BJ (cell line): ENCODE results near the gene CA12. TPM values are rescaled to one million over a fixed set of nuclear protein-coding genes. Genes with fewer than 3 reads are reported as not detected.

ENCODE experiments used
- CTCF ChIA-PET: fragments of 350-600 bp; formaldehyde crosslinking; extraction: SDS; loops from one replicate; lab custom pipeline; 2021; ENCODE audit warnings: antibody characterized with exemption, inconsistent platforms; lab: Yijun Ruan, JAX
- POLR2A ChIA-PET: fragments of 300-600 bp; sonication (Branson Sonifier 250); formaldehyde crosslinking; extraction: SDS; loops from one replicate; lab custom pipeline; 2021; ENCODE audit warnings: antibody characterized with exemption; lab: Charles Lee
- DNase-seq: peaks from one replicate; pipeline ENCODE4 v3.0.0-alpha.2; 2011; ENCODE audit warnings: low read depth
- H3K27me3 ChIP-seq: 2 replicates; pipeline ENCODE4 v1.6.0; 2011; ENCODE audit warnings: low read length; ENCODE audit not compliant: control insufficient read depth, insufficient read depth
- H3K36me3 ChIP-seq: 2 replicates; pipeline ENCODE4 v1.5.1; 2011; ENCODE audit warnings: low read length; ENCODE audit not compliant: control insufficient read depth, insufficient read depth
- H3K4me3 ChIP-seq: 2 replicates; pipeline ENCODE4 v1.5.1; 2011; ENCODE audit warnings: low read depth, mild to moderate bottlenecking, control low read depth, low read length
- polyA plus RNA-seq: library from polyadenylated mRNA; depleted of rRNA; stranded (reverse); fragments of >200 nt; gene quantifications from 2 replicates; pipeline ENCODE4 v1.2.3, GENCODE V29; 2011
- TF ChIP-seq, protein P1 (sequence below): IDR thresholded peaks from 2 replicates; pipeline ENCODE4 v1.5.1; 2011; ENCODE audit warnings: low read depth, mild to moderate bottlenecking, control low read depth, inconsistent platforms, low read length, moderate library complexity; ENCODE audit not compliant: insufficient read depth

The CA12 gene
- polyA plus RNA-seq, 1 experiment = 16.9 TPM

DNA sequence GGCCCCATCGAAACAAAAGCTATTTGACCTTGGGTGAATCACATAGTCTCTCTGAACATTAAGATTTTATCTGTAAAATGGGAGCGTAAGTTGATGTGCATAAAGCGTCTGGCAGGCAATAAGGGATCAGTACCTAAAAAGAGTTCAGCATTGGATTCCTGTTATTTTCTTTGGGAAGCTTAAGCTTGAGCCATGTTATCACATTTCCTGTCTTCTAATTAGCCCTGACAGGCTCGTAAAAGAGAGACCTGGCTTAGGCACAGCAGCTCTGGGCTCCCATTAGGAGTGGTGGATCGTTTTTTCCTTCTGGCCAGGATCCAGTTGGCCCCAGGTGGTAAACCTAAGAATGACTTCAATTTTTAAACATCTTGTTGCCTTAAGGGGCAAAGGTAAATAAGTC lies 26.0 kb upstream of the CA12 start:
- Histone ChIP-seq H3K4me3 (no peak overlapping the region), H3K27me3 (peaks cover 2% of the 10 kb centered on the region; the same call in 1 of the 2 replicates), H3K36me3 (no peaks in the 10 kb centered on the region)
- DNase-seq = no peak
- ChIA-PET CTCF (interaction anchor here (4.6 kb wide), 1 partner anchor 118 kb away, joined by 53 read pairs; no protein-coding TSS in a partner anchor), POLR2A (no interaction called here)
- TF ChIP-seq, protein P1, sequence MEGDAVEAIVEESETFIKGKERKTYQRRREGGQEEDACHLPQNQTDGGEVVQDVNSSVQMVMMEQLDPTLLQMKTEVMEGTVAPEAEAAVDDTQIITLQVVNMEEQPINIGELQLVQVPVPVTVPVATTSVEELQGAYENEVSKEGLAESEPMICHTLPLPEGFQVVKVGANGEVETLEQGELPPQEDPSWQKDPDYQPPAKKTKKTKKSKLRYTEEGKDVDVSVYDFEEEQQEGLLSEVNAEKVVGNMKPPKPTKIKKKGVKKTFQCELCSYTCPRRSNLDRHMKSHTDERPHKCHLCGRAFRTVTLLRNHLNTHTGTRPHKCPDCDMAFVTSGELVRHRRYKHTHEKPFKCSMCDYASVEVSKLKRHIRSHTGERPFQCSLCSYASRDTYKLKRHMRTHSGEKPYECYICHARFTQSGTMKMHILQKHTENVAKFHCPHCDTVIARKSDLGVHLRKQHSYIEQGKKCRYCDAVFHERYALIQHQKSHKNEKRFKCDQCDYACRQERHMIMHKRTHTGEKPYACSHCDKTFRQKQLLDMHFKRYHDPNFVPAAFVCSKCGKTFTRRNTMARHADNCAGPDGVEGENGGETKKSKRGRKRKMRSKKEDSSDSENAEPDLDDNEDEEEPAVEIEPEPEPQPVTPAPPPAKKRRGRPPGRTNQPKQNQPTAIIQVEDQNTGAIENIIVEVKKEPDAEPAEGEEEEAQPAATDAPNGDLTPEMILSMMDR = no peak

DNA sequence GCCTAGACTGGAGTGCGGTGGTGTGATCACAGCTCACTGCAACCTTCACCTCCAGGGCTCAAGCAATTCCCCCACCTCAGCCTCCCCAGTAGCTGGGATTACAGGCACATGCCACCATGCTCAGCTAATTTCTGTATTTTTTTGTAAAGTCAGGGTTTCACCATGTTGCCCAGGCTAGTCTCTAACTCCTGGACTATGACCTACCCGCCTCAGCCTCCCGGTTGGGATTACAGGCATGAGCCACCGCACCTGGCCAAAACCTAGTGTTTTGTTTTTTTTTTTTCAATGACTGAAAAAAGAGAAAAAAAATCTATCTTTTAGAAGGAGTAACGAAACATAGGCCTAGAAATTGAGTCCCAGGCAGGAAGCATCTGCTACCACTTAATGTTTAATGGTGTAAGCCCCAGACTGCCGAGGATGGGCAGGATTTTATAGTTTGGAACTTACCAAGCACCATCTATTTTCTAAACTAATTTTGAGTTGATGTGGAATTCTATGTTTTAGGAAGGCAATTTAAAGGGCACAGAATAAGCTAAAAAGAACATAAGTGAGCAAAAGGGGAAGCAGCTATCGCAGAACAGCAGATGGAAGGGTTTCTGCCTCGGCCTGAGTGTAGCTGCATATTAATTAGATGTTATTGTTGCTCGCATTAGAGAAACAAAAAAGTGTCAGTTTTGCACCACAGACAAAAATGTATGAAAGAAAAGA lies 24.2 kb upstream of the CA12 start:
- CTCF ChIA-PET = interaction anchor here (0.9 to 4.6 kb wide), 3 partner anchors 8 to 116 kb away, joined by 3 to 53 read pairs (median 11); no protein-coding TSS in a partner anchor
- no peaks in the 10 kb centered on the region for H3K27me3 ChIP-seq
- no peak overlapping the region for H3K4me3 ChIP-seq
- TF ChIP-seq, protein P1 = no peak
- DNase-seq = no peak
- POLR2A ChIA-PET = no interaction called here
- H3K36me3 ChIP-seq = no peaks in the 10 kb centered on the region

DNA sequence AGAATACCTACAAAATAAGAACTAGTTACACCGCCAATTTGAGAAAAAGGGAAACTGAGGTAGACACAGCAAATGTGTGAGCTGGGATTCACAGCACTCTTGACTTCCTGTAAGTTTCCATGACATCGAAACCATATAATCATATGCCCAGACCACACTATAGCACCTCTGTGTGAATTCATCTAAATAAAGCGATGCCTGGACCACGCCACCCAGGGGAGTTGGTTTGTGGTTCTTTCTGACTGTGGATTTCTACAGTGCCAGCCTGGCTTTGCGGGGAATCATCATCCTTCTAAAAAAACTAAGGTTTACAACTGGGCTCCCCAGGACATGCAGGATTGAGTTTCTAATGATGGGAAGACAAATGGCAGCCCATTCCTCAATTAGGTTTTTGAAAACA lies 23.5 kb upstream of the CA12 start:
- POLR2A ChIA-PET = interaction anchor here (0.7 kb wide), 1 partner anchor 727 kb away, joined by 4 read pairs; no protein-coding TSS in a partner anchor

DNA sequence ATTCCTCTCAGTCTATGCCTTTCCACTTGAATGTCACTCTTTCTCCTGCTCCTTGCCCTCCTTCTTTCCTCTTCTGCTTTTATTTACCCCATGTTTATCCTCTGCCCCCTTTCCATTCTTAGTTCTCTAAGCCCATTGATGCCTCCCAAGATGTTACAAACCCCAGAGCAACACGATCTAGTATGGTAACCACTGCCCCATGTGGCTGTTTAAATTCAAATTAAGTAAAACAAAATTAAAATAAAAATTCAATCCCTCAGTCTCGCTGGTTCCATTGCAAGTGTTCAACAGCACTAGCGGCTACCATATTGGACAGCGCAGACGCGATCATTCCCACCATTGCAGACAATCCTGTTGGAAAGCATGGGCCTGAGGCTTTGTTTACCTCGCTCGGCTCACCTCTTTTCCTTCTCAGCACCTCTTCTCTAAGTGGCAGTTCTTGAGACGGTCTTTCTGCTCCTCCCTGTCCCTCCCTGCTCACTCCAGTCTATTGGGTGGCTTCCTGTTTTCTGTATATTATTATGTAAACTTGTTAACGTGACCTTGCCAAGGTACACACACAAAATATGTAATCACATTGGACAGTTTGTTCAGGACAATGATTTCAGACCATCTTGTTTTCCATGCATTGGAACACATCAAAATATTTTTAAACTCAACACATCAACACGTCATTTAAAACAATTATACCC lies 21.8 kb upstream of the CA12 start:
- no peak overlapping the region for H3K4me3 ChIP-seq
- TF ChIP-seq, protein P1 = no peak
- ChIA-PET POLR2A (no interaction called here), CTCF (interaction anchor here (0.9 to 4.6 kb wide), 12 partner anchors 9 to 221 kb away, joined by 3 to 69 read pairs (median 4); no protein-coding TSS in a partner anchor)
- no peak for DNase-seq
- H3K27me3 ChIP-seq = no peaks in the 10 kb centered on the region
- no peaks in the 10 kb centered on the region for H3K36me3 ChIP-seq

More for the DNA sequence above, 23.5 kb upstream of the CA12 start:
- Histone ChIP-seq H3K27me3 (no peaks in the 10 kb centered on the region), H3K4me3 (no peak overlapping the region), H3K36me3 (no peaks in the 10 kb centered on the region)
- CTCF ChIA-PET = interaction anchor here (0.9 to 4.6 kb wide), 5 partner anchors 9 to 259 kb away, joined by 3 to 53 read pairs (median 3); no protein-coding TSS in a partner anchor
- no peak for DNase-seq
- TF ChIP-seq, protein P1 = no peak
